Ramos (cell line): ENCODE results near the gene A4GNT.

Experiments used
- in situ Hi-C: fragments of 300-500 bp; cut with MboI; formaldehyde crosslinking; loops from one replicate; pipeline ENCODE4 v1.14.3; 2022; ENCODE audit warnings: low sequenced_read_pairs; ENCODE audit not compliant: unreplicated experiment

Gene A4GNT

GRCh38 chr3:138082085-138082991 is 49.9 kb downstream of the A4GNT start:
- in situ Hi-C loops: no loop called here

- in situ Hi-C loops: no loop called here
These were observed 50.7 kb downstream of the A4GNT start for GRCh38 chr3:138081371-138082084.

- in situ Hi-C loops: no loop called here
These were observed 52.3 kb downstream of the A4GNT start for GRCh38 chr3:138079901-138080300.

- in situ Hi-C loops: no loop called here
These were observed 53.3 kb downstream of the A4GNT start for GRCh38 chr3:138078901-138079344.

GRCh38 chr3:138078096-138078495 is 54.1 kb downstream of the A4GNT start:
- in situ Hi-C loops: no loop called here
